KOPT-K1 (cell line): ENCODE measurements around the gene GKN2.

Experiments
- H3K27ac ChIP-seq: fragments of 200-600 bp; sonication (generic); 2 replicates; pipeline ENCODE4 v1.5.1; 2016; ENCODE audit warnings: antibody characterized with exemption, mild to moderate bottlenecking, low read depth, low read length; ENCODE audit not compliant: poor library complexity, severe bottlenecking
- H3K36me3 ChIP-seq: fragments of 200-600 bp; sonication (generic); 2 replicates; pipeline ENCODE4 v1.5.1; 2017; ENCODE audit warnings: antibody characterized with exemption, mild to moderate bottlenecking, low read length, moderate library complexity; ENCODE audit not compliant: insufficient read depth
- H3K9me3 ChIP-seq: fragments of 200-600 bp; sonication (generic); 2 replicates; pipeline ENCODE4 v1.5.1; 2017; ENCODE audit warnings: antibody characterized with exemption, low read length, mild to moderate bottlenecking; ENCODE audit not compliant: insufficient read depth, poor library complexity, severe bottlenecking

GKN2 gene

GRCh38 chr2:68938938-68939337 is 13.8 kb downstream of the GKN2 start:
- Histone ChIP-seq H3K36me3 (no peaks in the 10 kb centered on the region), H3K9me3 (no peaks in the 10 kb centered on the region), H3K27ac (no peak overlapping the region)

- H3K36me3 ChIP-seq, result no peaks in the 10 kb centered on the region
- no peaks in the 10 kb centered on the region for H3K9me3 ChIP-seq
- no peak overlapping the region for H3K27ac ChIP-seq
Observed at GRCh38 chr2:68937346-68938055, 15.2 kb downstream of the GKN2 start.

GRCh38 chr2:68936889-68937288 is 15.8 kb downstream of the GKN2 start:
- no peaks in the 10 kb centered on the region for H3K9me3 ChIP-seq
- H3K36me3 ChIP-seq, result no peaks in the 10 kb centered on the region
- H3K27ac ChIP-seq, result no peak overlapping the region

- no peaks in the 10 kb centered on the region for H3K36me3 ChIP-seq
- H3K27ac ChIP-seq, result no peak overlapping the region
- H3K9me3 ChIP-seq, result no peaks in the 10 kb centered on the region
Observed at GRCh38 chr2:68936427-68936826, 16.3 kb downstream of the GKN2 start.

GRCh38 chr2:68935471-68935870 is 17.2 kb downstream of the GKN2 start:
- no peaks in the 10 kb centered on the region for H3K9me3 ChIP-seq
- no peak overlapping the region for H3K27ac ChIP-seq
- H3K36me3 ChIP-seq, result no peaks in the 10 kb centered on the region

GRCh38 chr2:68934021-68934420 is 18.7 kb downstream of the GKN2 start:
- no peak overlapping the region for H3K27ac ChIP-seq
- no peaks in the 10 kb centered on the region for H3K9me3 ChIP-seq
- no peaks in the 10 kb centered on the region for H3K36me3 ChIP-seq

DNA sequence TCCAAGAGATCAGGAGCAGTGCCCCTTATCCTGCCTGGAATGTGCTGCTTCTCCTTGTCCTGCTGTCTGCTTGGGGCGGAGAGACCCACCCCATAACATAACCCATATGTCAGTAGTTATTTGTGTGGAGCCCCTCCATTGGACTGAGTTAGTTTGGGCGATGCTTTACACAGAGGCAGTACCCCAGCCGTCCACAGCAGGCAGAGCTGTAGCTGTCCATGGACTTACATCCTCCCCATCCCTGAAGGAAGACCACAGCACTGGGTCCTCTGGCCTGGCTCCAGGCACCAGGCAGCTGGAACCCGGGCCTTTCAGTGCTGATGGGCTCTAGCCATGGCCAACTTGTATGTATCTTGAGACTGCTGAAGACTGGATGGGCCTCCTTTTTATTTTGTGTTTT is 20.3 kb downstream of the GKN2 start:
- Histone ChIP-seq H3K27ac (no peak overlapping the region), H3K36me3 (no peaks in the 10 kb centered on the region), H3K9me3 (no peaks in the 10 kb centered on the region)

DNA sequence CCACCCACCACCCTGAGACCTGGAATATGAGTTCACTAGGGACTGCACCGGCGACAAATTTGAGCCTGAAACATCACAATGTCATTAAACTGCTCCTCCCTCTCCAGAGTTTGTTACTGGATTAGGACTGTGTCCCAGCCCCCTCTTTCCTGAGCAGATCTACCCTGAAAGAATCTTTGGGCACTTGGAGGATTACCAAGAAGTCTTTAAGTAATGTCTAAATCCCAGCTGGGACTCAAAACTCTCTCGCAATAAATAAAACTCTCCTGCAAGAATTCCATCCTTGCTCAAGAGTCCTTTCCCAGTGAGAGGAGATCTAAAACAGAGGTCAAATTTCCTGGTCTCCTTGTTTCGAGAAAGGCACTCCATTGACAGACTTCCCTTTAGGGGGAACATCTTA is 20.9 kb downstream of the GKN2 start:
- Histone ChIP-seq H3K9me3 (no peaks in the 10 kb centered on the region), H3K27ac (no peak overlapping the region)

GRCh38 chr2:68931149-68931711 is 21.5 kb downstream of the GKN2 start:
- H3K9me3 ChIP-seq, result no peaks in the 10 kb centered on the region
- no peak overlapping the region for H3K27ac ChIP-seq
- no peaks in the 10 kb centered on the region for H3K36me3 ChIP-seq

More for the DNA sequence above, 20.9 kb downstream of the GKN2 start:
- no peaks in the 10 kb centered on the region for H3K36me3 ChIP-seq

DNA sequence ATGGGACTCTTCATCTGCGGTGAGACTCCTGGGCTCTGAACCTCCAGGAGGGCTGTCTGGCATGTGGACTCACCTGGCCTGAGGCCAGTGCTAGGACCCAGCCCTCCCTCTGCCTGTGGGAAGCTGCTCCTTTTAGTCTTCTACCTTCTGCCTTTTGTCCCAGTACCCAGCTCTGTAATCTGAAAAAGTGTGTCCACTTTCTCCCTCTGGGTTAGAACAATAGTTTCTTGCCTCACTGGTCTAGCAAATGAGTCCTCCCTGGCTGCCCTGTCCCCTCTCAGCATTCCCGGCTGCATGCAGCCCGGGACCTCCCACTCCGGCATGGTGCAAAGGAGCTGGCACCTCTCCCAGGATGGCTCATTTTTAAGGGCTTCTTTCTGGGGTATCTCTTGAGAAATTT is 25.9 kb downstream of the GKN2 start:
- Histone ChIP-seq H3K9me3 (no peaks in the 10 kb centered on the region), H3K27ac (no peak overlapping the region)

GRCh38 chr2:68925295-68925896 is 27.3 kb downstream of the GKN2 start:
- Histone ChIP-seq H3K36me3 (no peaks in the 10 kb centered on the region), H3K27ac (no peak overlapping the region), H3K9me3 (no peaks in the 10 kb centered on the region)

More for the DNA sequence above, 25.9 kb downstream of the GKN2 start:
- no peaks in the 10 kb centered on the region for H3K36me3 ChIP-seq

DNA sequence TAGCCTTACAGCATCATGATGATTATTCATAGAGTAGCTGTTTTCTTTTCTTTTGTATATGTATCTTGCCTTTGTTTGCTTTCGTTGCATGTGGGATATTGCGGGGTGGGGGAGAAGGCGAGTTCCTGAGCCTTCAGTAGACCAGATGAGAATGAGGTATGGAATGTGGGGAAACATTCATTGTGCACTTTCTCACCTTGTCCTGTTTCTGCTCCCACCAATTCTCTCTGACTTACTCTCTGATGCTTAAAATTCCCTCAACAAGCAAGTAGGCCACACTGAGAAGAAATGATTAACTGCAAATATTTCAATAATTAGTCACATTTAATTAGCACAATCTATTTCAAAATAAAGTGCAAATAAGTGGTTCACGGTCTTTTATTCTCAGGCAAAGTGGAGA is 31.0 kb downstream of the GKN2 start:
- Histone ChIP-seq H3K9me3 (no peaks in the 10 kb centered on the region), H3K27ac (no peak overlapping the region), H3K36me3 (no peaks in the 10 kb centered on the region)

DNA sequence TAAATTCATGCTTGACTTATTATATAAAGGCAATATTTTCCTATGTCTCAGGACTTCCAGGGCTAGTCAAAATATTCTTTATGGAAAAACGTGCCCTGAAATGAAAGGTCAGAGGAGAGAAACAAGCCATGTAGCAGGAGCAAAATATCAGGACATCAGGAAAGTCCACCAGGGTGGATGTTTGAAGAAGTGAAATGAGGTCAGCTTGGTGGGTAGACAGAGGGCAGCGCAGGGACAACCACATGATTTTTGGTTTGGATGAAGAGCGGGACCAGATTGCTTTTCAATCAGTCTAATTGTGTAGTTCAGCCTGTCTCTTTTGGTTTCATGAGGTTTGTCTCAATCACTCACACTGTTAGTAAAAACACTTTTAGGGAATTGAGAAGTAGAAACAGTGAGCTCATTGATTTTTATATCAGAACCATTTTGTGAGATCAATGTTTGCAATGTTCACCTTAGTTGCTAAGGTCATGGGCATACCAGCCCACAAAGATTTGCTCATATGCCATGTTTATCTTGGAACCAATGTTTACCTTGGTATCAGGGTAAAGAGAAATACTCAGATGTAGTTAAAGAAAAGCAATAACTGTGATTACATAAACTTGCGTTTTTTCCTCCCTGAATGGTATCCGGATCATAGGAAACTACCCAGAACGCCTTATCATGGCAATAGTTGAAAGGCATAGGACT is 32.1 kb downstream of the GKN2 start:
- Histone ChIP-seq H3K27ac (no peak overlapping the region), H3K36me3 (no peaks in the 10 kb centered on the region), H3K9me3 (no peaks in the 10 kb centered on the region)

- H3K27ac ChIP-seq, result no peak overlapping the region
- H3K36me3 ChIP-seq, result no peaks in the 10 kb centered on the region
- H3K9me3 ChIP-seq, result no peaks in the 10 kb centered on the region
Observed at GRCh38 chr2:68918497-68918896, 34.2 kb downstream of the GKN2 start.

DNA sequence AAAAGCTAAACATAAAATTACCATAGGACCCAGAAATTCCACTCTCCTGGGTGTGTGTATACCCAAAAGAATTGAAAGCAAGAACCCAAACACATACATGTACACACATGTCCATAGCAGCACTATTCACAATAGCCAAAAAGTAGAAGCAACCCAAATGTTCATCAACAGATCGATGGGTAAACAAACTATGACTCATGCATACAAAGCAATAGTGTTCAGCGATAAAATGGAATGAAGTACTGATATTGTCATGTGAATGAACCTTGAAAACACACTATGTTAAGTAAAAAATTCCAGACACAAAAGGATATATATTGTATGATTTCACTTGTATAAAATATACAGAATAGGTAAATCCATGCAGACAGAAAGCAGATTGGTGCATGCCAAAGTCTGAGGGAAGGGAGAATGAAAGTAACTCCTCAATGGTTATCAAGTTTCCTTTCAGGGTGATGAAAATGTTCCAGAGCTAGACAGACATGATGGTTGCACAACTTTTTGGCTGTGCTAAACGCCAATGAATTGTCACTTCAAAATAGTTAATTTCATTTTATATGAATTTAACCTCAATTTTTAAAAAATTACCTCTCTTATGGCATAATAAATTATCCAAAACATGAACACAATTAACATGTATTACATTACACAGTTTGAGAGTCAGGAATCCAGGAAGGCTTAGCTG is 35.5 kb downstream of the GKN2 start:
- Histone ChIP-seq H3K36me3 (no peaks in the 10 kb centered on the region), H3K9me3 (no peaks in the 10 kb centered on the region), H3K27ac (no peak overlapping the region)
